Nucleus accumbens (tissue), 56 donors: ENCODE measurements around the gene SLC22A4.

ENCODE experiments used
- DNase-seq, 56 donors: peaks; one replicate each; lab custom pipeline; 2025; lab: John Stamatoyannopoulos, UW

SLC22A4 gene

GRCh38 chr5:132261881-132262845, 32.0 kb upstream of the SLC22A4 start:
- DNase-seq, result no peak

GRCh38 chr5:132262882-132263547, 31.2 kb upstream of the SLC22A4 start:
- no peak for DNase-seq

DNA sequence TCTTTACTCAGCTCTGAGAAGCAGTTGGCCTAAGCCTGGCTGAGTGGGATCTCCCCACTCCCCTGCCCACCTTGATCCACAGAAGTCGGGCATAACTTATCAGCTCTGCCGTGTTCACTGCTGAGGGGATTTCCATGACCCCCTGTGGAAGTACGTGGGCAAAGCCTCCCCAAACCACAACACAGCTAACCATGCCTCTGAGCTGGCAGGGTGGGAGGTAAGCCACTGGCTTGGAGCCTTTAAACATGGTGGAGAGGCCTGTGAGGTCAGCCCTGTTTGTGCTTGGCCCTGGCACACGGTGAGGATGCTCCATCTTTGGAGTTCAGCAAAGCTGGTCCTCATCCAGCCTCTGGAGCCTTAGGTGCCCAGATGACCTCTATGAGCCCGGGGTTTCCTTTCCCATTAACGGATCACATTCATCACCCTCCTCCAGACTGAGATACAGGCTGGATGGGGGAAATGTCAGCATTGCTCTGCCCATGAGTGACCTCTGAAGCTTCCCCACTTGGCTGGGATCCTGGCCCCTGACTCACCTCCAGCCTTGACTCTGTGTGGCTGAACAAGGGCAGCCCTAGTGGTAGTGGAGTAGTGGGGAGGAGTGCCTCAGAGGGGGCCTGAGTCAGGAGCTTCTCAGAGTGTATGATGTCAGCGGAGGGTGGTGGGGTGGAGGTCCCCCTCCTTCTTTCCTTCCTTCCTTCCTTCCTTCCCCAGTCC, 30.5 kb upstream of the SLC22A4 start:
- DNase-seq, result peak in 1 of 56 donors; percentile 68

DNA sequence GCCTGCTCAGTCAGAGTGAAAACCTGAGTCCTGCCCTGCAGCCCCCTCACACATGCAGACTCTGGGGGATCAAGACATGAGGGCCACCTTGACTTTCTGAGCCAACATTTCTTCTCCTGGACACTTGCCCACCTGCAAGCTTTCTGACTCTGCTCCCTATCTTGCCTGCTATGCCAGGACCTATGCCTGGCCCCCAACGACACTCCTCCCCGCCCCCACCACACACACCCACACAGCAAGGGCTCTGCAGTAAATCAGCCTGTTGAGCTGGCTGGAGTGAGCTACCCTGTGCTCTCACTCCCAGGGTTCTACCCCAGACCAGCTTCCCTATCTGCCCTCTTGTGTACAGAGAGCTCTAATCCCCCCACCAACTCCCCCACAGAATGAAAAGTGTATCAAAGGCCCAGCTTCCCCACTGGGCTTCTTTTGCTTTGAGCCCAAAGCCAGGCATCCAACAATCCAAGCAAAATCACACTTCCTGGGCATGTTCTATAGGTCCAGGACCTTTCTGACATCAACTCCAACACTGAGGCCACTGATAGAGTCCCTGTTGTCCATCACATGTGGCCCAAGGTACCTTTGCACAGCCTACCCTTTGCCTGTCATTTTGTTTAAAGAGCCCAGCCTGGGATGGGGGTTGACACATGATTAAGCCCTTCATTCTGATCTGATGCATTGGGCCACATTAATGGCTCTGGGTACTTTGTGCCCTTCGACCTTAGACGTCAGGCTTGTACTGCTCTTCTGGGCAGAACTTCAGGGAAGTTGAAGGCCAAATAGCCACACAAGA, 29.5 kb upstream of the SLC22A4 start:
- DNase-seq, result no peak

DNA sequence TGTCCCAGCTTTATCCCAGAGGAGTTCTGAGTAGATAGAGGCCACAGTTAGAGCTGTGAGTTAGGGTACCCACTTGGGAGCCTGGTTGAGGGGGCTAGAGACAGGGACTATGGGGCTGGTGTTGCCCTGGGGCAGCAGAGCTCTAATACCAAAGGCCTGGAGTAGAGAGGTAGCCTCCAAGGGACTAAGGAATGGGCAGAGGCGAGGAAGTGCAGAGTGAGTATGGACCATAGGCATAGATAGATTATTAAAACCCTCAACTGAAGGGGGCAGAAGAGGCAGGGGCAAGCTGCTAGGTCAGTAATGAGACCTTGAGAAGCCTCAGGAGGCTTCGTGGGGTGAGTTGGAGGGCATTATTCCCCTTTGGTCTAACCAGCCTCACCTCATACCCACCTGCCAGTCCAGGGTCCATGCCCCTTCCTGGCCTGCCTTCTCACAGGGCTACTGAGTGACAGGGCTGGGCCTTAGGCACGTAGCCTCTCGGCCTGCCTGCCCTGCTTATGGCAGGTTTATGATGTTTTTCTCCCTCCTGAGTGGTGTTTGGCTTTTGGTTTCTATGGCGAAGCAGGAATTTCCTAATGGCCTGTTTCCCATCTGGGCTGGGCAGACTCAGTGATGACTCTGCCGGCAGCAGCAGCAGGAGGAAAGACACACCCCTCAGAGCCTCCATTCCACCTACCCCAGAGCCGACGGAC, 28.7 kb upstream of the SLC22A4 start:
- no peak for DNase-seq

DNA sequence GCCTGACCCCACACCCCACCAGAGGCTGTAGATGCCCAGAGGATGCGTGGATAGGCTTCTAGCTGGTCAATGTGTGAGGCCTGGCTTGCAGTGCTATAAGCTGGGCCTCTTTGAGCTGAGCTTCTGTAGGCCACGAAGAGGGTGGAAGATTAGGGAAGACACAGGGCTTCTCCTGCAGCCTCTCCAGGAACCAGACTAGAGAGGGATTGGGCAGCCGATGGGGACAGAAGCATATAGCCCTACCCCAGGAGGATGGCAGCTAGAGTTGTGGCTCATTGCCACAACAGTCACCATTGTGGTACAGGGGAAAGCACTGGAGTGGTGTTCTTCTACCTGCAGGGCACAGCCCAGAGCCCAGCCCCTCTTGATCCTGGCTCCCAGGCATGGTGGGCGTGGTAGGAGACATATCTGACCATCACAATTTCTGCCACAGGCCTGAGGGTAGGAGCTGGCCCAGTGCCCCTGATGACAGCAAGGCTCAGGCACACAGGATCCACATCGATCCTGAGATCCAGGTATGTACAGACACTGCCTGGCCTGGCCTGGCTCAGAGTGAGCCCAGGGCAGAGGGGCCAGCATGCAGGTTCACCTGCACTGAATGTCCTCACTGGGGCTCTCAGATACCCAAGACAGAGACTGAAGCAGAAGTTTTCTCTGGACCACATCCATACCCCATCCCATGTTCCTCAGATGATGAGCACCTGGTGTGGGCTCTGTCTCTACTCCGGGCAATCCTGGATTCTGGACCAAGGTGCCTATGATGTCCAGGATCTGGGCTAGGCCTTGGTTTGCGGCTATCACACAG, 28.0 kb upstream of the SLC22A4 start:
- no peak for DNase-seq

DNA sequence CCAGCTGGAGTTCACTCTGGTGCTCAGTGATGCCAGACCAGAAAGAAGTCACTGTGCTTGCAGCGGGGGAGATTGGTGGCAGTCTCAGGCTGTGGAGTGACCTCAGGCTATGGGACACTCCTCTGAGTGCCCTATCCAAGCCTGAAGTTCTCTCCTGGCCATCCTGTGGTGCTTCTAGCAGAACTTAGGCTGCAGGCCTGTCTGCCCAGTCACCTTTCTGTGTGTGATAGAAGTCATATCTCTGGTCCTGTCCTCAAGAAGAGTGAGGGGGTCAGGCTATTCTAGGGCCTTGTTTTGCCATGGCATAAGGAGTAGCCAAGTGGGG, 27.4 kb upstream of the SLC22A4 start:
- no peak for DNase-seq

- DNase-seq, result no peak
Observed at GRCh38 chr5:132267166-132267739, 26.9 kb upstream of the SLC22A4 start.

- peak in 33 of 56 donors; percentile 12 to 70 (median 43) for DNase-seq
Observed at GRCh38 chr5:132267931-132268768, 26.0 kb upstream of the SLC22A4 start.

DNA sequence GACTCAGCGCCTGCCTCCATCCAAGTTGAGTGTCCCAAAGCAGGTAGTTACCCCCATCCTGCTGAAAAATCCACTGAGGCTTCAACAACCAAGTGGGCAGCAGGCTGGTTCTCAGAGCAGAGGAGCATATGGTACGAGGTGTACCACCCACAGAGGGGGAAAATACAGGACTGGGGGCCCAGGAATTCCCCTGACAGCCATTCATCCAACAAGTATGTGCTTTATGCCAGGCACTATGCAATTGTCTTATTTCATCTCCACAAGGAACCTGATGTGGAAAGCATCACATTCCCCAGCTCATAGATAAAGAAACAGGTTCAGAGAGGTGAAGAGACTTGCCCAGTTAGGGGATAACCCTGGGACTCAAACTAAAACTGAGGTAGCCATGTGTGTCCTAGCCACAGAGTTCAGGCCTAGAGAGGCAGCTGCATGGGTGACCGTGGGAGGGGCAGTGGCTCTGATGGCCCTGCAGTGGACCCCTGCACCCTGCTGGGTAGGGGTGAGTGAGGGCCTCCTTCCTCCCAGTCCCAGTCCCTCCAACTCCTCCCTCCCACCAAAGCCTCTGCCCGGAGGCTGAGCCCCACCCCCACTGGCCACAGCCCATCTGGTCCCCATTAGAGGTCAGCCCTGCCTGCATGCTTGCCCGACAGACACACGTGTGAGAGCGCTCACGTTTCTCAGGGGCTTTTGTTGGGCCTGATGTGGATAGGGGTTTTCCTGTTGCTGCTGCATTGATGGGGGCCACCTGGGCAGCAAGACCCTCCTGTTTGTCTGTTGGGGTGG, 25.2 kb upstream of the SLC22A4 start:
- no peak for DNase-seq

GRCh38 chr5:132269635-132270334, 24.4 kb upstream of the SLC22A4 start:
- no peak for DNase-seq

DNA sequence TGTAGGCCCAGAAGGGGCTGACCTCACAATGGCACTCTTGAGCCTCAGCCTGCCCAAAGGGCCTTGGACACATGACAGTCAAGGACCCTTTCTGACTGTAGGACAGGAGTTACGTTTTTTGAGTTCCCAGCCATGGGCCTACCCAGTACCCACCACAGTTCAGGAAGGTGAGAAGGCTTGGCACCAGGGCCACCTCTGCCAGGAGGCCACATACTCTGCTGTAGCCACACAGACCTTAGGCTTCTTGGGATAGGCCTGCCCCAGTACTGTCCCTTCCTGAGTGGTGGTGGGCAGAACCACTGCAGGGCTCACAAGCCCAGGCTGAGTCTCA, 23.9 kb upstream of the SLC22A4 start:
- DNase-seq, result no peak

DNA sequence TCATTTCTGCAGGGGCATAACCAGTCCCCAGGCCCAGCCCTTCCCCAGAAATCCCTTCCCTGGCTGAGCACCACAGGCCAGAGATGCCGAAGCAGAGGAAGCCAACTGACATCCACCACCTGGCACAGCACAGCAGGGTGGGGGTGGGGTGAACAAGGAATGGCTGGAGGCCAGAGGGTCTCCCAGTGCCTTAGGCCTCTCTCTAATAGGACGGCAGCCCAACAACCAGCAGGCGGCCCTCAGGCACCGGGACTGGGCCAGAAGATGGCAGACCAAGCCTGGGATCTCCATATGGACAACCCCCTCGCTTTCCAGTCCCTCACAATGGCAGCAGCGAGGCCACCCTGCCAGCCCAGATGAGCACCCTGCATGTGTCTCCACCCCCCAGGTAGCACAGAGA, 23.5 kb upstream of the SLC22A4 start:
- DNase-seq, result peak in 1 of 56 donors; percentile 19

DNA sequence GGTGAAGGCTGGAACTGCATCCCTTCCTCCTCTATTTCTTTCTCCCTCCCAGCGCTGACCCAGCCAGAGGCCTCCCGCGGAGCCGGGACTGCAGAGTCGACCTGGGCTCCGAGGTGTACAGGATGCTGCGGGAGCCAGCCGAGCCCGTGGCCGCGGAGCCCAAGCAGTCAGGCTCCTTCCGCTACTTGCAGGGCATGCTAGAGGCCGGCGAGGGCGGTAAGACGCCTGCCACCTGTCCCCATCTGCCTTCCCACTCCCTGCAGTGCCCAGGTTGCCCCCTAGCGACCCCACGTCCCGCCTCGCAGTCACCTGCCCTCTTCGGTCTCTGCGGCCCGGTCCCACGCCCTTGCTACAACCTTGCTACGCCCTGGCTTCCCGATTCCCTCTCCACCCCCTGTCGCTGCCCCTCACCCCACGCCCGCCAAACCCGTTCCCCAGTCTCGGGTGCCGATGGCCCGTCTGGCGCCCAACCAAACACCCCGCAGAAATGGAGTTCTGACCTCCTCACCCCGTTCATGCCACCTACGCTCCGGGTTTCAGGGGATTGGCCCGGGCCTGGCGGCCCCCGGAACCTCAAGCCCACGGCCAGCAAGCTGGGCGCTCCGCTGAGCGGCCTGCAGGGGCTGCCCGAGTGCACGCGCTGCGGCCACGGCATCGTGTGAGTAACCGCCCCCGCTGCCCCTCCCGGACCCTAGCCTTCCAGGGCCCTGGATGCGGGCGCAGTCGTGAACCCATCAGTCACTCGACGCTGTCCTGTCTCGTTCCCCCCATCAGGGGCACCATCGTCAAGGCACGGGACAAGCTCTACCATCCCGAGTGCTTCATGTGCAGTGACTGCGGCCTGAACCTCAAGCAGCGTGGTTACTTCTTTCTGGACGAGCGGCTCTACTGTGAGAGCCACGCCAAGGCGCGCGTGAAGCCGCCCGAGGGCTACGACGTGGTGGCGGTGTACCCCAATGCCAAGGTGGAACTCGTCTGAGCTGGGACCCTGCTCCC, 22.6 kb upstream of the SLC22A4 start:
- no peak for DNase-seq
